Gastroesophageal sphincter (tissue), 3 donors: ENCODE results near the gene PDK3.

Experiments used
- CTCF ChIP-seq, 4 experiments: fragments of 200-600 bp in 2 of 4; fragments of 450-650 bp in 2 of 4; sonication (generic) in 1 of 4; IDR thresholded peaks; one replicate each; pipeline ENCODE4 v1.5.1; 2017 to 2019; ENCODE audit warnings: antibody characterized with exemption in 4 of 4, mild to moderate bottlenecking in 2 of 4, moderate library complexity in 2 of 4
- POLR2A ChIP-seq, 2 donors: fragments of 450-650 bp; IDR thresholded peaks; one replicate each; pipeline ENCODE4 v1.6.1; 2017; ENCODE audit warnings: antibody characterized with exemption in 2 of 2, mild to moderate bottlenecking in 2 of 2, moderate library complexity in 1 of 2
- POLR2AphosphoS5 ChIP-seq: sonication (generic); formaldehyde crosslinking; IDR thresholded peaks from one replicate; pipeline ENCODE4 v1.6.1; 2017; ENCODE audit warnings: antibody characterized with exemption

GRCh38 chrX:24485323-24485722 is 20.2 kb downstream of the PDK3 start:
- TF ChIP-seq CTCF (IDR thresholded peaks at IDR 0.05): no peak
- no peak for TF ChIP-seq POLR2A (IDR thresholded peaks at IDR 0.05)
- no peak for TF ChIP-seq POLR2AphosphoS5
